Muscle of leg (tissue), 16 donors: Measurements from ENCODE around the gene CCDC32. TPM values are rescaled to one million over a fixed set of nuclear protein-coding genes. Genes with fewer than 3 reads are reported as not detected.

Experiments
- DNase-seq: peaks from one replicate; pipeline ENCODE4 v3.0.0; 2013
- H3K27ac ChIP-seq: one replicate; pipeline ENCODE4 v1.5.1; 2013; ENCODE audit warnings: mild to moderate bottlenecking, low read length, control low read depth
- H3K27me3 ChIP-seq: one replicate; pipeline ENCODE4 v1.6.1; 2013; ENCODE audit warnings: low read length; ENCODE audit not compliant: control insufficient read depth, insufficient read depth
- H3K36me3 ChIP-seq: one replicate; pipeline ENCODE4 v1.6.1; 2013; ENCODE audit warnings: low read length; ENCODE audit not compliant: control insufficient read depth, insufficient read depth
- H3K4me1 ChIP-seq: one replicate; pipeline ENCODE4 v1.6.1; 2013; ENCODE audit warnings: low read length; ENCODE audit not compliant: control insufficient read depth, insufficient read depth
- H3K4me3 ChIP-seq: one replicate; pipeline ENCODE4 v1.5.1; 2013; ENCODE audit warnings: low read length, control low read depth
- H3K9me3 ChIP-seq: replicated peaks from 2 replicates; pipeline ENCODE4 v1.6.1; 2013; ENCODE audit warnings: low read depth, low read length; ENCODE audit not compliant: control insufficient read depth
- WGBS: methylation state at CpG from one replicate; pipeline ENCODE4 v1.1.5; 2013; ENCODE audit warnings: missing lambda C conversion rate; ENCODE audit not compliant: insufficient coverage; 5-methylcytosine and 5-hydroxymethylcytosine counted together
- long read RNA-seq, 11 donors: transcript quantifications; one replicate each; lab custom pipeline, GENCODE V29; 2026
- polyA plus RNA-seq, 8 donors: library from polyadenylated mRNA; unstranded; fragments of 120-200 nt; gene quantifications; one replicate each; pipeline versions ENCODE4 v1.2.1 to v1.2.3, GENCODE V29; 2013; ENCODE audit warnings: inconsistent platforms in 1 of 8, low replicate concordance in 1 of 8; ENCODE audit not compliant: insufficient read length in 8 of 8, insufficient read depth in 1 of 8
- total RNA-seq: library from RNA; stranded (reverse); fragments of 120-200 nt; gene quantifications from one replicate; pipeline ENCODE4 v1.2.4, GENCODE V29; 2013

The CCDC32 gene, protein sequence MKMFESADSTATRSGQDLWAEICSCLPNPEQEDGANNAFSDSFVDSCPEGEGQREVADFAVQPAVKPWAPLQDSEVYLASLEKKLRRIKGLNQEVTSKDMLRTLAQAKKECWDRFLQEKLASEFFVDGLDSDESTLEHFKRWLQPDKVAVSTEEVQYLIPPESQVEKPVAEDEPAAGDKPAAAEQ
- 13.6 TPM for total RNA-seq
- 10 to 100 TPM; 15.7 to 25.9 (median 21.4) TPM for polyA plus RNA-seq
- long read RNA-seq, donor 1, partial matches to known transcripts: 0 of 1 reads
- long read RNA-seq, donor 1, other reads (novel, unspliced or antisense): 0 of 1 reads
- long read RNA-seq, donor 2: 0 reads
- long read RNA-seq, donor 3, partial matches to known transcripts: 0 of 4 reads
- long read RNA-seq, donor 3, other reads (novel, unspliced or antisense): 0 of 4 reads
- long read RNA-seq, donor 4, partial matches to known transcripts: 0 of 4 reads
- long read RNA-seq, donor 4, other reads (novel, unspliced or antisense): 0 of 4 reads
- long read RNA-seq, donor 5, transcript CCDC32-202 (4 exons, 1,519 nt): major isoform, 16 of 27 reads
- long read RNA-seq, donor 5, partial matches to known transcripts: 8 of 27 reads
- long read RNA-seq, donor 5, other reads (novel, unspliced or antisense): 0 of 27 reads
- long read RNA-seq, donor 6, transcript CCDC32-202 (4 exons, 1,519 nt): major isoform, 9 of 10 reads
- long read RNA-seq, donor 6, partial matches to known transcripts: 0 of 10 reads
- long read RNA-seq, donor 6, other reads (novel, unspliced or antisense): 0 of 10 reads
- long read RNA-seq, donor 7, transcript CCDC32-202 (4 exons, 1,519 nt): major isoform, 9 of 14 reads
- long read RNA-seq, donor 7, transcript CCDC32-205 (3 exons, 1,075 nt): minor isoform, 5 of 14 reads
- long read RNA-seq, donor 7, partial matches to known transcripts: 0 of 14 reads
- long read RNA-seq, donor 7, other reads (novel, unspliced or antisense): 0 of 14 reads
- long read RNA-seq, donor 8, transcript CCDC32-202 (4 exons, 1,519 nt): major isoform, 7 of 8 reads
- long read RNA-seq, donor 8, partial matches to known transcripts: 0 of 8 reads
- long read RNA-seq, donor 8, other reads (novel, unspliced or antisense): 0 of 8 reads
- long read RNA-seq, donor 9, partial matches to known transcripts: 5 of 7 reads
- long read RNA-seq, donor 9, other reads (novel, unspliced or antisense): 0 of 7 reads
- long read RNA-seq, donor 10, transcript CCDC32-202 (4 exons, 1,519 nt): major isoform, 7 of 7 reads
- long read RNA-seq, donor 10, partial matches to known transcripts: 0 of 7 reads
- long read RNA-seq, donor 10, other reads (novel, unspliced or antisense): 0 of 7 reads
- long read RNA-seq, donor 11, full-length matches to known transcripts: 9 of 9 reads
- long read RNA-seq, donor 11, partial matches to known transcripts: 0 of 9 reads
- long read RNA-seq, donor 11, other reads (novel, unspliced or antisense): 0 of 9 reads

DNA sequence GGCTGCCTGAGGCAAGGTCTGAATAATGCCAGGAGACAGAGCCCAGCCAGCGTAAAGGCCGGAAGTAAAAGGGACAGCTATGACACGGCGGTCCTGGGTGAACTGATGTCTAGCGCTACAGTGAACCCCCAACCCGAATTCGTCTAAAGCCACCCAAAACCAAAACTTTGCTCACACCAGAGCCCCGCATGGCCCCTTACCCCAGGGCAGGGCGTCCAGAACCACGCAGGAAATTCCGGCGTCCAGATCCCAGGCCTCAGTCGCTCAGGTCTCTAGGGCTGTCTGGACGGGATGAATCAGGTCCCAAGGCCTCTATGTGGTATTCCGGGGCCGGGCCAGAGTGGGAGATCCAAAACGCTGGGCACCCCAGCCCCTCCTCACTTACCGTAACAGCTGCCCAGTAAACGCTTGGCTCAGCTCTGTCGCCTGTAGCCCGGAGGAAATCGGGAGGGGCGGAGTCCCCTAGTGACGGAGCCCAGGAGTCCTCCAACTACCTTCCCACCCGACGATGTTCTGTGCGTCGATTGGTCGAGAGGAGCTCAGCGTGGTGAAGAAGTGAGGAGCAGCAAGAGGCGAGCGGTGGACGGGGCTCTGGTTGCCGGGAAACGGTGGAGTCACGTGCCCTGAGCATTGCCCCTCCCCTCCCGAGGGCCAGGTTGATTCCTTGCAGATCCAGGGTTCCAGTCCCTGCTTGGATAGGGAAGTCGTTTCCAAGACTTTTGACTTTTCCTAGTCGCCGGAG lies at the start of gene CCDC32:
TSS of gene CCDC32 (minus strand) at position 452 of the 742 bp plus-strand sequence. CDS start 2,027 bp downstream, outside the sequence.
- H3K4me1 ChIP-seq: peaks cover 13% of the 10 kb centered on the region

DNA sequence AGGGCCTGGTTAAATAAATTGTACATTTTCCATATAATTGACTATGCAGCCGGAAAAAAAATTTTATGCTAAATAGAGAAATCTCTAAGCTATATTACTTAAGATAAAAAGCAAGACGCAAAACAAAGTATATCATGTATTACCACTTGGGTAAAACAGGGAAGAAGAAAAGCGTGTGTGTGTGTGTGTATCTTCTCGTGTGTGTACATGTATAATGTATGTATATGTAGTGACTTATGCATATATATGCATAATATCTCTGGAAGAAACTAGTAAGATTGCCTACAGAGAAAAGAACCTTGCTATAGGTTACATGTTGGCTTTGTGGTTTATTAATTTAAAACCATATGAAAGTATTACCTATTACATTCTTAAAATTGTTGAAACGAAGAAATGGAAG lies 48.2 kb upstream of the CCDC32 start:
- Histone ChIP-seq H3K9me3 (no peaks in the 10 kb centered on the region), H3K27ac (no peak overlapping the region), H3K27me3 (no peaks in the 10 kb centered on the region), H3K4me3 (no peak overlapping the region), H3K36me3 (no peaks in the 10 kb centered on the region), H3K4me1 (no peaks in the 10 kb centered on the region)
- no peak for DNase-seq
- no CpG with 5 or more reads among the region's 5 CpGs for WGBS

More for the DNA sequence above, at the start of gene CCDC32:
- Histone ChIP-seq H3K36me3 (peaks cover 17% of the 10 kb centered on the region), H3K4me3 (peak within 1 kb of the TSS; percentile 85), H3K9me3 (no peaks in the 10 kb centered on the region), H3K27me3 (no peaks in the 10 kb centered on the region), H3K27ac (peak within 1 kb of the TSS; percentile 98)
- DNase-seq: peak; percentile 100
- under 1% methylated on average over 26 of the region's 40 CpGs for whole genome bisulfite sequencing

DNA sequence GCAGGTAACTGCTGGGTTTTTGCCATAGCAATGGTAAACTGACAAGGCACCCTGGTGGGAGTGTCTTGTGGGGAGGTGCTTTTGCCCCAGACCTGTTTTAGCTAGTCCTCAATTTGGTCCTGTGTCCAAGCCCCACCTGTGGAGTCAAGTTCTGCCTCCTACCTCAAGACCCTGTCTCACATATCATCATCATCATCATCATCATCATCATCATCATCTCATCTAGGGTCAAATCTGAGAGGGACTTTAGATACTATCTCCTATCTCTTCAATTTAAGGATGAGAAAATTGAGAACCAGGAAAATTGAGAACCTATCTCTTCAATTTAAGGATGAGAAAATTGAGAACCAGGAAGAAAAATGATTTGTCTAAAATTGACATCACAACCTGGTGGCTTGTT lies 39.1 kb upstream of the CCDC32 start:
- Histone ChIP-seq H3K36me3 (peaks cover 14% of the 10 kb centered on the region), H3K27ac (no peak overlapping the region)

DNA sequence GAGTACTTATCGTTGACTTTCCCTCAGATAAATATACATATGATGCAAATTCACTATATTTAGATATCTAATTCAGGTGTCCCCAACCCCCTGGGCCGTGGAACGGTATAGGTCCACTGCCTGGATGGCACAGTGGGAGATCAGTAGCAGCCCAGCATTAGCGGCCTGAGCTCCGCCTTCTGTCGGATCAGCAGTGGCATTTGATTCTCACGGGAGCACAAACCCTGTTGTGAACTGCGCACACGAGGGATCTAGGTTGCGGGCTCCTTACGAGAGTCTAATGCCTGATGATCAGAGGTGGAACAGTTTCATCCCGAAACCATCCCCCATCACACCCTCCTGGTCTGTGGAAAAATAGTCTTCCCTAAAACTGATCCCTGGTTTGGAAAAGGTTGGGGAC lies 36.1 kb upstream of the CCDC32 start:
- whole genome bisulfite sequencing: 95% methylated on average over 6 of the region's 12 CpGs
- H3K4me3 ChIP-seq: no peak overlapping the region
- H3K9me3 ChIP-seq: no peaks in the 10 kb centered on the region
- H3K36me3 ChIP-seq: peaks cover 6% of the 10 kb centered on the region
- H3K4me1 ChIP-seq: no peaks in the 10 kb centered on the region
- no peak overlapping the region for H3K27ac ChIP-seq
- DNase-seq: no peak
- no peaks in the 10 kb centered on the region for H3K27me3 ChIP-seq

More for the DNA sequence above, 39.1 kb upstream of the CCDC32 start:
- no peak overlapping the region for H3K4me3 ChIP-seq
- H3K27me3 ChIP-seq: no peaks in the 10 kb centered on the region
- no peaks in the 10 kb centered on the region for H3K9me3 ChIP-seq
- DNase-seq: no peak
- no peaks in the 10 kb centered on the region for H3K4me1 ChIP-seq

DNA sequence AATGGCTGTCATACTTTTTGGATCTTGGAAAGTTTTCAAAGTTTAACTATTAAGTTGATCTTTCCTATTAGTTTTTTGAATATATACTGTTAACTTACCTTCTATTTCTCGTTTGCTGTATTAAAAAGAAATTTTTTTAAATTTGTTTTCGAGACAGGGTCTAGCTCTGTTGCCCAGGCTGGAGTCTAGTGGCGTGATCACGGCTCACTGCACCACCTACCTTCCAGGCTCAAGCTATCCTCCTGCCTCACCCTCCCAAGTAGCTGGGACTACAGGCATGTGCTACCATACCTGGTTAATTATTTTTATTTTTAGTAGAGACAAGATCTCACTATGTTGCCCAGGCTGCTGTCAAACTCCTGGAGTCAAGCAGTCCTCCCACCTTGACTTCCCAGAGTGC lies 33.8 kb upstream of the CCDC32 start:
- Histone ChIP-seq H3K4me3 (no peak overlapping the region), H3K36me3 (peaks cover 3% of the 10 kb centered on the region), H3K9me3 (no peaks in the 10 kb centered on the region), H3K4me1 (no peaks in the 10 kb centered on the region), H3K27ac (no peak overlapping the region), H3K27me3 (no peaks in the 10 kb centered on the region)
- no CpG with 5 or more reads among the region's 4 CpGs for WGBS
- DNase-seq: no peak

DNA sequence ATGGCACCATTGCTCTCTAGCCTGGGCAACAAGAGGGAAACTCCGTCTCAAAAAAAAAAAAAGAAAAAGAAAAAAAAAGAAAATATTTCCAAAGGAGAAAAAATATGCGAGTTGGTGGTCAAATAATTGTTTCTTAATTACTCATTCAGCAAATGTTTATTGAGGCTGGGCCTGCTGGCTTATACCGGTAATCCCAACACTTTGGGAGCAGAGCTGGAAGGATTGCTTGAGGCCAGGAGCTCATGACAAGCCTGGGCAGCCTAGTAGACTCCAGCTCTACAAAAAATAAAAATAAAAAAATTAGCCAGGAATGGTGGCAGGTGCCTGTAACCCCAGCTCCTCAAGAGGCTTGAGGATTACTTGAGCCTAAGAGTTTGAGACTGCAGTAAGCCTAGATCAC lies 33.3 kb upstream of the CCDC32 start:
- Histone ChIP-seq H3K4me1 (no peaks in the 10 kb centered on the region), H3K4me3 (no peak overlapping the region), H3K27ac (no peak overlapping the region), H3K36me3 (no peaks in the 10 kb centered on the region), H3K27me3 (no peaks in the 10 kb centered on the region), H3K9me3 (no peaks in the 10 kb centered on the region)
- WGBS: no CpG with 5 or more reads among the region's 3 CpGs
- no peak for DNase-seq

DNA sequence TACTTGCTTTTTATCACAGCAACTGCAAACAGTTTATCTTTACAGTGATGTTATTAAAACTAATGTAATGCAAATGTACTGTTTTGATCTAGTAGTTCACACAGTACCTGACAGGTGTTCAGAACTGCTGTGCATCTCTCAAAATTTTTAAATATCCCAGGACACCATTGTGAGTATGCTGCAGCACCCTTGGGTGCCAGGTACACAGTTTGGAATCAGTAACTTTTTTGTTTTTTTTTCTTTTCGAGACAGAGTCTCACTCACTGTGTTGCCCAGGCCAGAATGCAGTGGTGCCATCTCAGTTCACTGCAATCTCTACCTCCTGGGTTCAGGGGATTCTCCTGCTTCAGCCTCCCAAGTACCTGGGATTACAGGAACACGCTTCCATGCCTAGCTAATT lies 32.2 kb upstream of the CCDC32 start:
- Histone ChIP-seq H3K27ac (no peak overlapping the region), H3K4me3 (no peak overlapping the region), H3K27me3 (no peaks in the 10 kb centered on the region), H3K36me3 (no peaks in the 10 kb centered on the region), H3K4me1 (no peaks in the 10 kb centered on the region), H3K9me3 (no peaks in the 10 kb centered on the region)
- 95% methylated on average over 2 of the region's 2 CpGs for WGBS
- no peak for DNase-seq

DNA sequence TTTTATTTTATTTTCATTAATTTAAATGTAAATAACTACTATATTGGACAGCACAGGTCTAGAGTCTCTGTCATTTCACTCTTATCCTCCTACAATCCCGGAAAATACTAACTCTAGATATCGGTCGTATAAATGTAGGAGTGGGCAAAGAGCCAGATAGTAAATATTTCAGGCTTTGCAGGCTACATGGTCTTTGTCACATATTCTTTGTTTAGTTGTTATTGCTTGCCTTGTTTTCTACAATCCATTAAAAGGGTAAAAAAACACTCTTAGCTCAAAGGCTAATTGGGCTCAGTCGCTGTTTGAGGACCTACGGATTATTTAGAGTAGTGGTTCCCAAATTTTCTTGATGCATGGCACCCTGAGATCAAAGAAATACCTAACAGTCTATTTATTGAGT lies 30.9 kb upstream of the CCDC32 start:
- no peaks in the 10 kb centered on the region for H3K27me3 ChIP-seq
- no peak overlapping the region for H3K27ac ChIP-seq
- no CpG with 5 or more reads among the region's 5 CpGs for WGBS
- H3K36me3 ChIP-seq: no peaks in the 10 kb centered on the region
- no peaks in the 10 kb centered on the region for H3K9me3 ChIP-seq
- H3K4me1 ChIP-seq: no peaks in the 10 kb centered on the region
- H3K4me3 ChIP-seq: no peak overlapping the region
- no peak for DNase-seq

DNA sequence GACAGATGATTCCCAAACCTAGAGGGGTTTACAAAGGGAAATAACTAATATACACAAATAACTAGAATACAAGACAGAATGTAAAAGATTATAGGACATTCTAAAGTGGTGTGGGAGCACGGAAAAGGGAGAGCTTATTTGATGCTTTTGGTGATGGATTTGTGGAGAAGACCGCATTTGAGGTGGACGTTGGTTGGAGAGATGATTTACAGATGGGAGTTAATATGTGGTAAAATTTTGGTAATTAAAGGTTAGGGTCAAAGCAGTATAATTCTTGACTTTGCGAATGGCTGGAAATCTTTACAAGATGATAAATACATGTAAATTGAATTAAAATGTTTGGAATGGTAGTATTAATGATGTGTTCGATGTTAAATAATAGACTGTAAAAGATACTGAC lies 30.4 kb upstream of the CCDC32 start:
- DNase-seq: no peak
- no peaks in the 10 kb centered on the region for H3K36me3 ChIP-seq
- no peaks in the 10 kb centered on the region for H3K4me1 ChIP-seq
- no peaks in the 10 kb centered on the region for H3K27me3 ChIP-seq
- no peaks in the 10 kb centered on the region for H3K9me3 ChIP-seq
- peak overlapping the region; percentile 84 for H3K4me3 ChIP-seq
- 25% methylated on average over 4 of the region's 5 CpGs for WGBS
- no peak overlapping the region for H3K27ac ChIP-seq
